HG02885 (cell line): ENCODE results near the gene CPPED1.

Source experiments
- ATAC-seq: cut with Tn5 transposase; IDR thresholded peaks from one replicate; pipeline ENCODE4 v1.9.1; 2021; ENCODE audit warnings: mild to moderate bottlenecking; ENCODE audit not compliant: unreplicated experiment, poor library complexity

Gene CPPED1

DNA sequence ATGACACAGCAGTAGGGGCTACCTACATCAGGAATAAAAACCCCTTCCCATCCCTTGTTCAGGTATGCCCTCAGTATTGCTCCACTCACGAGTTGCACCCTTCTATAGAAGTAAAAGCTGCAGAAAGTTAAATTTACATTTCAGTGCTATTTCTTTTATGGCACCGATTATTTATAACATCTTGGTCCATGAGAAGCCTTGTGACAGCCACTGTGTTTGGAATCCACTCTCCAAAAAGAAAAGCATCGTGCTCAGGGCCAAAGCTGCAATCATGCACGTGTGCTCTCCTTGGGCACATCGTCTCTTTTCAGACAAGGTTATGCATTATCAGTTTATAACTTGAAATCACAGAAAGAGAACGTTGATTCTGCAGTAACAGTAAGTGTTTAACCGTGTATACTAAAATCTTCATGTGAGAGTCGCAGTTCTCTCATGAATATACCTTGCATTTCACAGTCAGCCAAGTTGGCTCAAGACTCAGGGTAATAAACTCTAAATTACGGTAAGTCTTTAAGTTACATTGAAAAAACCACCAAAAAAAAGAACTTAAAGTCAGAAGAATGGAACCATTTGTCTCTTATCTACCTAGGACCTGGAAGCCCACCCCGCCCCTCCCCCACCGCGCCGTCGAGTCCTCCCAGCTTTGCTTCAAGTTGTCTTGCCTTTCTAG, 189.6 kb downstream of the CPPED1 start:
- ATAC-seq = no peak

DNA sequence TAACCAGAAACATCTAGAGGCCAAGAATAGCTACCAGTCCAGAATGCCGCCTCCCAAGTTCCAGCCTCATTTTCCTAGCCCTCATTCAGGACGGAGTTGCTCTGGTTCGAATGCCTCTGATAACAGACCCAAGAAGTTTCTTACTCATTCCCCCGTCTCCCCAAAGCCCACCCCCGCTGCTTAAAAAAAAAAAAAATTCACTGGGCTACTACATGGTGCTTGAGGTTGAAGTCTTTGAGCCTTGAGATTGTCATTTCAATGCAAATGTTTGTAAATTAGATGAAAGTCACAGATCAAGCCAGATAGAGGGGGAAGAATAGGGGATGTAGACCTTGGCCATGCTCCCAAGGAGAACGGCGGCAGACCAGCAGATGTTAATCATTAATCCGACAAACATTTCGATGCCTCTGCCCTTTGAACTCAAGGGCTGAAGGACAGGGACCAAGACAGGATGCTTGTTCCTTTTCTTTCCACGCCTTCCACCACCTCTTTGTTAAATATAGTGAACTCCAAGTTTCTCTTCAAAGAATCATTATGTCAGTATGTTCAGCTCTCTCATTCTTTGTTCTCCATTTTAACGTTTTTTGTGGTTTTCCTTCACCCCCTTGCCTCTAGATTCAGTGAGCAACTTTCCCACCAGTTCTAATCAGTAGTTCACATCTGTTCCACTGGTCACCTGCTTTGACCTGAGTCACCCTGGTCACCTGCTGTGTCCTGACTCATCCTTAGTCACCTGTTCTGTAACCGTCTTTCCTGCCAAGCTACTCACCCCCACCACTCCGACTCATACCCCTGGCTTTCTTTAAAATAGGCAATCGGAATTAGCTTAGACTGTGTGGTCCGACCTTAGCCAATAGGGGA, 190.3 kb downstream of the CPPED1 start:
- ATAC-seq = peak; percentile 62

DNA sequence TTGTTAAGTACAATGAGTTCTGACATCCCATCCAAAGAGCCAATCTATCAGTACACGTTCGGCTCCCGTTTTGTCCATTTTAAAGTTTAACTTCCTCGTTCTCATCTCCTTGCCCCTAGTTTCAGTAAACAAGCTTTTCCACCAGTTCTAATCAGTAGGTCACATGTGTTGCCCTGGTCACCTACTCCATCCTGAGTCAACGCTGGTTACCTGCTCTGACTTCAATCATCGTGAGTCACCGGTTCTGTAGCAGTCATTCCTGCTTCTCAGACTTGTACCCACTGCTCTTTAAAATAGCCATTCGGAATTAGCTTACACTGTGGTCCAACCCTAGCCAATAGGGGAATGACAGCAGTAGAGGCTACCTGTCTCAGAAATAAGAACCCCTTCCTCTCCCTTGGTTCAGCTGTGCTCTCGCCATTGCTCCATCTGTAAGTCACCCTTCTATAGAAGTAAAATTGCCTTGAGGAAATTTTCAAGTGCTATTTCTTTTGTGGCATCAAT, 191.0 kb downstream of the CPPED1 start:
- no peak for ATAC-seq

DNA sequence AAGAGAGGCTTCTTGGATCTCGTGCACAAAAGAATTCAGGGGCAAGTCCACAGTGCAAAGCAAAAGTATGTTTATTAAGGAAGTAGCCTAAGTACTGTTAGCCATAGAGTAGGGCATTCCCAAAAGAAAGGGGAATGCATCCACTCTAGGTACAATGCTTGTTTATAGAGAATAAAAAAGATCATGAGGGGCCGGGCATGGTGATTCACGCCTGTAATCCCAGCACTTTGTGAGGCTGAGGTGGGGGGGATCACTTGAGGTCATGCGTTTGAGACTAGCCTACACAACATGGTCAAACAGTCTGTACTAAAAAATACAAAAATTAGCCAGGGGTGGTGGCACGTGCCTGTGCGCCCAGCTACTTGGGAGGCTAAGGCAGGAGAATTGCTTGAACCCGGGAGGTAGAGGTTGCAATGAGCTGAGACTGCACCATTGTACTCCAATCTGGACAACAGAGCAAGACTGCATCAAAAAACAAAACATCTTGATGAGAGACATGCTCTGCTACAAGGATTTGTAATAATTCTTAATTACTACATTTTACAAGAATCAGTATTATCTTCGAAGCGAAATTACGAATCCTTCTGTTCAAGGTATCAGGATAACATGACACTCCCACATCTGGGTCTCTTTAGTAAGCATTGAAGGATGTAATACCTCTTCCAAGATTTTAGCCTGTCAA, 191.6 kb downstream of the CPPED1 start:
- no peak for ATAC-seq

DNA sequence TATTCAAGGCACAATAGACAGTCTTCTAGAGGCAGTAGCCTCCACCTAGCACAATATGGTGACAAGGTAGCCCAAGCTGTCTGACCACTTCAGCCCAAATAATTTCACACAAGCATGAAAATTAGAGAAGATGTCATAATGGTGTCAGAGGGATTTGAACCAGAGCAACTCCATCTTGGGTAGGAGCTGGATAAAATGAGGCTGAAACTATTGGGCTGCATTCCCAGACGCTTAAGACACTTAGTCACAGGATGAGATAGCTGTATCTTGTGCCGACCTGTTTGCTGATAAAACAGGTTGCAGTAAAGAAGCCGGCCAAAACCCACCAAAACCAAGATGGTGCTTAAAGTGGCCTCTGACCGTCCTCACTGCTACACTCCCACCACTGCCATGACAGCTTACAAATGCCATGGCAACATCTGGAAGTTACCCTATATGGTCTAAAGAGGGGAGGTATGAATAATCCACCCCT, 192.6 kb downstream of the CPPED1 start:
- ATAC-seq = no peak

DNA sequence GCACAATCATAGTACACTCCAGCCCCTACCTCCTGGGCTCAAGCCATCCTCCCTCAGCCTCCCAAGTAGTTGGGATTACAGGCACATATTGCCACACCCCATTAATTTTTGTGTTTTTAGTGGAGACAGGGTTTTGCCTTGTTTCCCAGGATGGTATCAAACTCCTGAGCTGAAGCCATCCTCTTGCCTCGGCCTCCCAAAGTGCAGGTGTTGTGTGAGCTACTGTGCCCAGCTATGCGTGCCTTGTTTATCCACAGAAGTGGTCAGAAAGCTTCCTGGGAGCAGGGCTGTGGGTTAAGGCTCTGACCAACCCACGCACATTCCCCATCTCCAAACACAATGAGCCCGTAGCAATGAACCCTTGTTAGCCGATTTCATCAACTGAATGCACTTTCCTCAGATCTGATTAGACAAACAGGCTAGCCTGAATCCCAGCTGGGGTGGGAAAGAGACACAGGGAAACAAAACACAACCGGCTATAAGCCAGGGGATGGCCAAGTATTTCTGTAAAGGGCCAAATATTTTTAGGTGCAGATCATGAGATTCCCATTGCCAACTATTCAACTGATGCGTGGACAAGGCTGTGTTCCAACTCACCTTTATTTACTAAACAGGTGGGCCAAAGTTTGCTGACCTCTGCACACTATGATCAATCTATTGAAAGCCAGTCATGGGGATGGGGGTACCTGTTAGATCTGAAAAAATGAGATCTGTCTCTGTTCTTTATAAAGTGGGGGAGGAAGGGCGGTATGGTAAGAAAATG, 193.6 kb downstream of the CPPED1 start:
- no peak for ATAC-seq
